Endodermal cell (in vitro differentiated cells): ENCODE results near the gene PPAT. TPM values are rescaled to one million over a fixed set of nuclear protein-coding genes. Genes with fewer than 3 reads are reported as not detected.

Experiments used
- DNase-seq: peaks from one replicate; pipeline ENCODE4 v3.0.0-alpha.2; 2017
- H3K27ac ChIP-seq: 2 replicates; pipeline ENCODE4 v1.5.1; 2013; ENCODE audit warnings: mild to moderate bottlenecking, low read depth, low read length, moderate library complexity
- H3K27me3 ChIP-seq: 2 replicates; pipeline ENCODE4 v1.6.1; 2013; ENCODE audit warnings: mild to moderate bottlenecking, low read length, moderate library complexity; ENCODE audit not compliant: insufficient read depth, control insufficient read depth, poor library complexity, severe bottlenecking
- H3K36me3 ChIP-seq: 2 replicates; pipeline ENCODE4 v1.7.0; 2013; ENCODE audit warnings: mild to moderate bottlenecking, low read length, moderate library complexity; ENCODE audit not compliant: control insufficient read depth, insufficient read depth
- H3K4me1 ChIP-seq: one replicate; pipeline ENCODE4 v1.7.0; 2013; ENCODE audit warnings: low read length; ENCODE audit not compliant: control insufficient read depth, insufficient read depth
- H3K4me3 ChIP-seq: 2 replicates; pipeline ENCODE4 v1.5.1; 2013; ENCODE audit warnings: mild to moderate bottlenecking, low read length, moderate library complexity
- H3K9ac ChIP-seq: 2 replicates; pipeline ENCODE4 v1.6.1; 2013; ENCODE audit warnings: mild to moderate bottlenecking, low read length, moderate library complexity; ENCODE audit not compliant: poor library complexity, severe bottlenecking; ENCODE audit errors: extremely low read depth
- H3K9me3 ChIP-seq: 2 replicates; pipeline ENCODE4 v1.6.1; 2013; ENCODE audit warnings: mild to moderate bottlenecking, low read length, moderate library complexity; ENCODE audit not compliant: control insufficient read depth
- H3K27ac Mint-ChIP-seq: 2 replicates; pipeline ENCODE4 v1.8.0; 2020; ENCODE audit warnings: mixed read lengths
- H3K27me3 Mint-ChIP-seq: 2 replicates; pipeline ENCODE4 v1.8.0; 2021; ENCODE audit warnings: mild to moderate bottlenecking, mixed read lengths; ENCODE audit not compliant: insufficient read depth
- H3K36me3 Mint-ChIP-seq: 2 replicates; pipeline ENCODE4 v1.8.0; 2020; ENCODE audit warnings: low read depth, mixed read lengths
- H3K4me1 Mint-ChIP-seq: 2 replicates; pipeline ENCODE4 v1.8.0; 2020; ENCODE audit warnings: mixed read lengths
- H3K4me3 Mint-ChIP-seq: 2 replicates; pipeline ENCODE4 v1.8.0; 2020; ENCODE audit warnings: mild to moderate bottlenecking, moderate library complexity, mixed read lengths
- H3K9me3 Mint-ChIP-seq: 2 replicates; pipeline ENCODE4 v1.8.0; 2020; ENCODE audit warnings: mild to moderate bottlenecking, mixed read lengths
- WGBS, 2 experiments: methylation state at CpG; one replicate each; pipeline versions ENCODE4 v1.1.5 to v1.1.7; 2013; ENCODE audit warnings: missing lambda C conversion rate in 2 of 2, mixed read lengths in 1 of 2; ENCODE audit not compliant: insufficient coverage in 1 of 2, insufficient read length in 1 of 2; 5-methylcytosine and 5-hydroxymethylcytosine counted together
- total RNA-seq, 2 donors: library from RNA; stranded (reverse); fragmentation: NEBNext Ultra II Directional in 1 of 2; extraction: Animal tissue kit (Norgen Biotek cat#: 25700) in 1 of 2; gene quantifications; 2 replicates in 1 of 2; 3 replicates in 1 of 2; pipeline ENCODE4 v1.2.1, GENCODE V29; 2021
- TF ChIP-seq, protein P1 (sequence below): fragments of 200-600 bp; sonication (generic); conservative IDR thresholded peaks from 2 replicates; pipeline ENCODE4 v1.5.0; 2021; ENCODE audit warnings: antibody characterized with exemption, mild to moderate bottlenecking

PPAT gene
- total RNA-seq, 2 donors from 2014 or later, result 51.3 to 63.0 TPM

DNA sequence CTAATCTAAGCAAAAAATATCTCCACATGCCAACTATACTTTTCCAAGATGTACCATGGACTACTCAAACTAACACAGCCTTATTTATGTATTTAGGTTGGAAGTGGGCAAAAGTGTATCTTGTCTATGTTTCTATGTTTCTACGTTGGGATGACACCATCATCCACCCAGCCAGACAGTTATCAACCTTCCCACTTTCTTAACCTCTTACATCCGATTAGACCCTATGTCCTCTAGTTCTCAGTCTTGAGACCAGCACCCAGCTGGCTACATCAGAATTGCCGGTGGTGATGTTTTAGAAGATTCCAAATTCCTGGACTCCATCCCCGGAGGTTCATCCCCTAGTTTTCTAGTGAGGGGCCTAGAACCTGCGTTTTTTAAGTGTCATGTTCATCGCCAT is 47.1 kb downstream of the PPAT start:
- Histone ChIP-seq H3K4me1 (peaks cover 4% of the 10 kb centered on the region), H3K27ac (no peak overlapping the region), H3K4me3 (peak overlapping the region; percentile 88), H3K27me3 (no peaks in the 10 kb centered on the region), H3K36me3 (peaks cover 9% of the 10 kb centered on the region), H3K9me3 (no peaks in the 10 kb centered on the region), H3K9ac (peak overlapping the region; percentile 75)
- 49 to 51% methylated on average over 5 to 6 of the region's 6 CpGs for WGBS, 2 experiments
- no peaks in the 10 kb centered on the region for H3K9me3 Mint-ChIP-seq
- peak overlapping the region; percentile 98 for H3K27ac Mint-ChIP-seq
- peaks cover 13% of the 10 kb centered on the region for H3K36me3 Mint-ChIP-seq
- H3K27me3 Mint-ChIP-seq, result no peaks in the 10 kb centered on the region
- TF ChIP-seq, protein P1, sequence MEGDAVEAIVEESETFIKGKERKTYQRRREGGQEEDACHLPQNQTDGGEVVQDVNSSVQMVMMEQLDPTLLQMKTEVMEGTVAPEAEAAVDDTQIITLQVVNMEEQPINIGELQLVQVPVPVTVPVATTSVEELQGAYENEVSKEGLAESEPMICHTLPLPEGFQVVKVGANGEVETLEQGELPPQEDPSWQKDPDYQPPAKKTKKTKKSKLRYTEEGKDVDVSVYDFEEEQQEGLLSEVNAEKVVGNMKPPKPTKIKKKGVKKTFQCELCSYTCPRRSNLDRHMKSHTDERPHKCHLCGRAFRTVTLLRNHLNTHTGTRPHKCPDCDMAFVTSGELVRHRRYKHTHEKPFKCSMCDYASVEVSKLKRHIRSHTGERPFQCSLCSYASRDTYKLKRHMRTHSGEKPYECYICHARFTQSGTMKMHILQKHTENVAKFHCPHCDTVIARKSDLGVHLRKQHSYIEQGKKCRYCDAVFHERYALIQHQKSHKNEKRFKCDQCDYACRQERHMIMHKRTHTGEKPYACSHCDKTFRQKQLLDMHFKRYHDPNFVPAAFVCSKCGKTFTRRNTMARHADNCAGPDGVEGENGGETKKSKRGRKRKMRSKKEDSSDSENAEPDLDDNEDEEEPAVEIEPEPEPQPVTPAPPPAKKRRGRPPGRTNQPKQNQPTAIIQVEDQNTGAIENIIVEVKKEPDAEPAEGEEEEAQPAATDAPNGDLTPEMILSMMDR, result no peak
- H3K4me1 Mint-ChIP-seq, result peaks cover 32% of the 10 kb centered on the region
- H3K4me3 Mint-ChIP-seq, result peak overlapping the region; percentile 83
- DNase-seq, result no peak

- Mint-ChIP-seq H3K4me1 (peaks cover 32% of the 10 kb centered on the region), H3K9me3 (no peaks in the 10 kb centered on the region), H3K4me3 (peak within 1 kb of the TSS; percentile 83), H3K27me3 (no peaks in the 10 kb centered on the region), H3K27ac (peak within 1 kb of the TSS; percentile 98), H3K36me3 (peaks cover 13% of the 10 kb centered on the region)
- H3K4me1 ChIP-seq, result peaks cover 4% of the 10 kb centered on the region
- no peaks in the 10 kb centered on the region for H3K27me3 ChIP-seq
- peak; percentile 99 for DNase-seq
- H3K27ac ChIP-seq, result peak within 1 kb of the TSS; percentile 97
- H3K4me3 ChIP-seq, result peak within 1 kb of the TSS; percentile 88
- no peaks in the 10 kb centered on the region for H3K9me3 ChIP-seq
- 0 to 1% methylated on average over 19 to 57 of the region's 57 CpGs for WGBS, 2 experiments
- peak within 1 kb of the TSS; percentile 75 for H3K9ac ChIP-seq
- TF ChIP-seq, protein P1, result no peak
- H3K36me3 ChIP-seq, result peaks cover 9% of the 10 kb centered on the region
Measured at GRCh38 chr4:56387023-56388001, 48.1 kb downstream of the PPAT start, which contains the start of gene AASDH. AASDH (minus strand) TSS chr4:56387491; CDS start chr4:56384299, 3,192 bp downstream.

DNA sequence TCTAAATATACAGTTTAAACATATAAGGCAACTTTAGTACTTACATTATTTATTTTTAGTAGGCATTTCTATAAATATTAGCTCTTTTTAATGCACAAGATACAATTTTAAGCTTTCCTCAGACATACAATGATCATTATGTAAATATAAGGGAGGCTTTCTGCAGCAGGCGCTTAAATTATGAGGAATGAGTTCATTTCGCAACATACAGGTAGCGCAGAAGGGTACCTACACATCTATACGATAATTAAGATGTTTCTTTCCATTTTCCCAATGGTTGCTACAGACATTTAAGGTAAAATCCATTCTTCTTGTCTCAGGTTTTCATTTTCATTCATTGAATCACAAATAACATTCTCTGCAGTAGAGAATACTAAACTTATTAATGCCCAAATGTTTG is 49.3 kb downstream of the PPAT start:
- H3K4me3 Mint-ChIP-seq, result peak overlapping the region; percentile 83
- H3K36me3 Mint-ChIP-seq, result peaks cover 7% of the 10 kb centered on the region
- 96% methylated on average over 3 to 4 of the region's 4 CpGs for WGBS, 2 experiments
- H3K9me3 ChIP-seq, result no peaks in the 10 kb centered on the region
- H3K27me3 ChIP-seq, result no peaks in the 10 kb centered on the region
- H3K27ac ChIP-seq, result no peak overlapping the region
- H3K27ac Mint-ChIP-seq, result no peak overlapping the region
- H3K36me3 ChIP-seq, result no peaks in the 10 kb centered on the region
- no peaks in the 10 kb centered on the region for H3K27me3 Mint-ChIP-seq
- peaks cover 4% of the 10 kb centered on the region for H3K4me1 ChIP-seq
- TF ChIP-seq, protein P1, result no peak
- H3K4me3 ChIP-seq, result peak overlapping the region; percentile 88
- no peaks in the 10 kb centered on the region for H3K9me3 Mint-ChIP-seq
- DNase-seq, result no peak
- no peak overlapping the region for H3K9ac ChIP-seq
- H3K4me1 Mint-ChIP-seq, result peaks cover 30% of the 10 kb centered on the region
